ENCODE data around the gene ARHGEF12.

DNA sequence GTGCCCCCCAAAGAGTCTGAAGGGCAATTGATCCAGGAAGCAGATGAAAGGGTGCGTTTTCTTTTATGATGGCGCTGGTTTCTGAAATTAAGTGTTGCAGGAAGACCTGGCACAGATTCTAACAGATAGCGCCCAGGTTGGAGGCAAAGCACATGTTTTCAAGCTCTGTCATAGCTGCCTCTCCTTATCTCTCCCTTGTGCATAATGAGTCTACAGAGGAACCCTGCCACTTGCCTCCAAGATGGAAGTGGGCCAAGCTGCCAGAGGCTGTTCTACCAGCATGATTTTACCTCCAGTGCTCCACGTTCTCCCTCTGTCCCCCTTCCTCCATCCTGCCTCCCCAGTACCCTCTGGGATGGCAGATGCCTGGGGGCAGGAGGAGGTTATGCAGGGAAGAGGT, 41.1 kb upstream of the ARHGEF12 start:
- no peak for TF ChIP-seq ELF4 (IDR thresholded peaks at IDR 0.05)
- TF ChIP-seq L3MBTL2 (conservative IDR thresholded peaks at IDR 0.05) = no peak
- TF ChIP-seq CTBP1 (IDR thresholded peaks at IDR 0.05; ENCODE audit: borderline replicate concordance) = no peak
- no peak for TF ChIP-seq SUZ12 (IDR thresholded peaks at IDR 0.05)
- no peak for TF ChIP-seq LEF1 (IDR thresholded peaks at IDR 0.05; ENCODE audit: borderline replicate concordance)
- no peak for TF ChIP-seq NFRKB (IDR thresholded peaks at IDR 0.05)
- no peak for TF ChIP-seq FOXK2 (IDR thresholded peaks at IDR 0.05)
- no peak for TF ChIP-seq ARNT (IDR thresholded peaks at IDR 0.05)
- no peak for TF ChIP-seq ZNF384 (IDR thresholded peaks at IDR 0.05)
- TF ChIP-seq FOXA1 (IDR thresholded peaks at IDR 0.05) = no peak
